A549 (cell line): ENCODE data around the gene AKIRIN1. TPM values are rescaled to one million over a fixed set of nuclear protein-coding genes. Genes with fewer than 3 reads are reported as not detected.
A peak's percentile ranks its signal among the peaks of the same experiment; 100 is the strongest.

Experiments used
- ATAC-seq, 2 experiments: fragments of 200-7000 bp in 1 of 2; fragments of >200 bp in 1 of 2; cut with Nextera tagmentation in 1 of 2; cut with Tn5 transposase in 1 of 2; 3 replicates each; pipeline versions ENCODE4 v1.8.0 to v1.9.1; 2018 to 2020; ENCODE audit warnings: mild to moderate bottlenecking in 1 of 2, moderate library complexity in 1 of 2
- CTCF ChIA-PET: fragments of 300-600 bp; sonication (Branson Sonifier 250); formaldehyde crosslinking; extraction: SDS; loops from one replicate; lab custom pipeline; 2021; ENCODE audit warnings: antibody characterized with exemption, inconsistent platforms; lab: Yijun Ruan, JAX
- POLR2A ChIA-PET: fragments of 350-600 bp; formaldehyde crosslinking; extraction: SDS; loops from one replicate; lab custom pipeline; 2021; ENCODE audit warnings: antibody characterized with exemption, inconsistent platforms; lab: Yijun Ruan, JAX
- DNase-seq, 2 experiments: peaks; one replicate each; pipeline versions ENCODE4 v3.0.0 to v3.0.0-alpha.2; 2011 to 2016; ENCODE audit warnings: low read depth in 1 of 2, low spot score in 1 of 2
- FAIRE-seq: peaks from 2 replicates; lab custom pipeline; 2011; peaks lifted over from hg19 to GRCh38; lab: Jason Lieb, UNC
- H3K27ac ChIP-seq, 2 experiments: fragments of >200 bp; sonication (Bioruptor Twin); formaldehyde crosslinking; 3 replicates each; pipeline ENCODE4 v1.5.1; 2016 to 2017
- H3K4me1 ChIP-seq: fragments of >200 bp; sonication (Bioruptor Twin); formaldehyde crosslinking; 3 replicates; pipeline ENCODE4 v1.6.1; 2016
- H3K4me2 ChIP-seq: fragments of >200 bp; sonication (Bioruptor Twin); formaldehyde crosslinking; 3 replicates; pipeline ENCODE4 v1.6.1; 2016
- H3K4me3 ChIP-seq: fragments of >200 bp; sonication (Bioruptor Twin); formaldehyde crosslinking; 3 replicates; pipeline ENCODE4 v1.5.1; 2016
- H3K9me3 ChIP-seq: fragments of >200 bp; sonication (Bioruptor Twin); formaldehyde crosslinking; 3 replicates; pipeline ENCODE4 v1.6.1; 2016
- BCL3 ChIP-seq: fragments of >200 bp; sonication (Bioruptor Twin); formaldehyde crosslinking; IDR thresholded peaks from 3 replicates; pipeline ENCODE4 v1.6.1; 2016
- CBX2 ChIP-seq: fragments of 200-600 bp; sonication (generic); IDR thresholded peaks from 2 replicates; pipeline ENCODE4 v1.6.1; 2016; ENCODE audit warnings: low read depth, mild to moderate bottlenecking, borderline replicate concordance
- EHF ChIP-seq: fragments of 250-450 bp; sonication (Bioruptor Pico); IDR thresholded peaks from 2 replicates; pipeline ENCODE4 v1.5.0; 2020; ENCODE audit warnings: mild to moderate bottlenecking
- ELK1 ChIP-seq: fragments of 150-350 bp; IDR thresholded peaks from 2 replicates; pipeline ENCODE4 v1.6.1; 2014; ENCODE audit warnings: low read depth, mild to moderate bottlenecking, low read length
- FOSL2 ChIP-seq, 2 experiments: fragments of 450-650 bp in 1 of 2; fragments of >200 bp in 1 of 2; sonication (Bioruptor Twin) in 1 of 2; formaldehyde crosslinking; IDR thresholded peaks; 2 replicates each; pipeline versions ENCODE4 v1.5.0 to v1.6.1; 2016 to 2020; ENCODE audit warnings: mild to moderate bottlenecking in 1 of 2, moderate library complexity in 1 of 2
- FOXS1 ChIP-seq: fragments of 250-450 bp; sonication (Bioruptor Pico); IDR thresholded peaks from 2 replicates; pipeline ENCODE4 v1.5.0; 2020; ENCODE audit warnings: mild to moderate bottlenecking, moderate library complexity
- HDAC2 ChIP-seq: fragments of 200-600 bp; sonication (generic); IDR thresholded peaks from 2 replicates; pipeline ENCODE4 v1.6.1; 2016
- HOXA7 ChIP-seq: fragments of 250-450 bp; sonication (Bioruptor Pico); IDR thresholded peaks from 2 replicates; pipeline ENCODE4 v1.5.0; 2020; ENCODE audit warnings: mild to moderate bottlenecking, moderate library complexity
- HOXB13 ChIP-seq: fragments of 250-450 bp; sonication (Bioruptor Pico); IDR thresholded peaks from 2 replicates; pipeline ENCODE4 v1.5.0; 2020; ENCODE audit warnings: low read depth, mild to moderate bottlenecking, moderate library complexity
- HOXB5 ChIP-seq: fragments of 250-450 bp; sonication (Bioruptor Pico); IDR thresholded peaks from 2 replicates; pipeline ENCODE4 v1.5.0; 2020; ENCODE audit warnings: mild to moderate bottlenecking, moderate library complexity
- KDM1A ChIP-seq: fragments of 200-600 bp; sonication (generic); IDR thresholded peaks from 2 replicates; pipeline ENCODE4 v1.6.1; 2016; ENCODE audit warnings: low read depth, mild to moderate bottlenecking
- NFE2L2 ChIP-seq: fragments of 150-350 bp; conservative IDR thresholded peaks from 2 replicates; pipeline ENCODE4 v1.6.1; 2014; ENCODE audit warnings: low read length
- NPAS2 ChIP-seq: fragments of 250-450 bp; sonication (Bioruptor Pico); IDR thresholded peaks from 2 replicates; pipeline ENCODE4 v1.8.0; 2022; ENCODE audit warnings: mild to moderate bottlenecking, moderate library complexity, borderline replicate concordance
- RARB ChIP-seq: fragments of 250-450 bp; sonication (Bioruptor Pico); IDR thresholded peaks from 2 replicates; pipeline ENCODE4 v1.8.0; 2021; ENCODE audit warnings: mild to moderate bottlenecking, moderate library complexity
- RFX5 ChIP-seq: fragments of 450-650 bp; IDR thresholded peaks from 2 replicates; pipeline ENCODE4 v1.7.1; 2014; ENCODE audit warnings: antibody characterized with exemption, mild to moderate bottlenecking, moderate library complexity
- RNF2 ChIP-seq: fragments of 200-600 bp; sonication (generic); IDR thresholded peaks from 2 replicates; pipeline ENCODE4 v1.6.1; 2016; ENCODE audit warnings: low read depth, mild to moderate bottlenecking, antibody characterized with exemption, moderate library complexity, borderline replicate concordance
- SMC3 ChIP-seq: fragments of >200 bp; sonication (Bioruptor Twin); formaldehyde crosslinking; IDR thresholded peaks from 3 replicates; pipeline ENCODE4 v1.6.1; 2018; ENCODE audit warnings: inconsistent platforms
- SREBF2 ChIP-seq: fragments of 450-650 bp; IDR thresholded peaks from 2 replicates; pipeline ENCODE4 v1.6.1; 2014; ENCODE audit warnings: mild to moderate bottlenecking, moderate library complexity
- TP53 ChIP-seq: fragments of 250-450 bp; sonication (Bioruptor Pico); IDR thresholded peaks from 2 replicates; pipeline ENCODE4 v1.5.0; 2021; ENCODE audit warnings: mild to moderate bottlenecking, moderate library complexity
- ZSCAN20 ChIP-seq: fragments of 250-450 bp; sonication (Bioruptor Pico); IDR thresholded peaks from 2 replicates; pipeline ENCODE4 v1.8.0; 2022; ENCODE audit warnings: mild to moderate bottlenecking, moderate library complexity
- WGBS: methylation state at CpG from one replicate; pipeline ENCODE4 v1.1.6; 2017; ENCODE audit errors: missing lambda C conversion rate; 5-methylcytosine and 5-hydroxymethylcytosine counted together
- polyA plus RNA-seq, 4 experiments: library from polyadenylated mRNA; depleted of rRNA in 3 of 4; stranded (reverse); fragments of >200 nt; fragmentation: RNase III in 1 of 4; extraction: RNeasy Plus Mini Kit Qiagen cat#74134 plus additional on column Dnase treatment in 1 of 4; gene quantifications; 2 replicates in 3 of 4; 3 replicates in 1 of 4; pipeline ENCODE4 v1.2.3, GENCODE V29; 2011 to 2017
- TF ChIP-seq, protein P1 (sequence below): fragments of 200-600 bp; sonication (generic); IDR thresholded peaks from 2 replicates; pipeline ENCODE4 v1.6.1; 2016; ENCODE audit warnings: antibody characterized with exemption, mild to moderate bottlenecking, moderate library complexity

AKIRIN1 gene
- polyA plus RNA-seq, 2 of the 4 experiments (the other 2 are of a cell fraction) = 37.7 to 72.0 TPM

DNA sequence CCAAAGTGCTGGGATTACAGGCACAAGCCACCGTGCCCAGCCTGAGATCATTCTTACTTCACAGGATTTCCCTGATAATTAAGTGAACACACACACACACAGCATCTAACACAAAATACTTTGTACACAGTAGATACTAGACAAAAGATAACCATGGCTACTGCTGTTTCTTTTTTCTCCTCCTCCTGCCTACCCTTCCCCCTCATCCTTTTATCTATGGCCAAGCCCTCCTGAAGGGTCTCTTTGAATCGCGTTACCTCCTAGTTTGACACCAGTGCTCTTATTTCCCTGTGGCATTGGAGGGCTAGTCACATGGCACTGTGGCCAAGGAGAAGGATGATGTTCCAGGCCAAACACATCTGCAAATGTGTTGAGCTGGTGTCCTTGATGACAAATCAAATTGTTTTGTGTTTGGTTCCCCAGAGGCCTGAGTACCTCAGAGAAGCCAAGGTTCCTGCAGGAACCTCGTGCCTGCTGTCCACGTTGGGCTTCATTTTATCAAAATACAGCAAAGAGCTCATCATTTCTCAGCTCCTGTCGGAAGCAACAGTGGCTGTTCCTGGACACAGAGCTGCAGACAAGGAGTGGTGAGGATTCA is 55.6 kb downstream of the AKIRIN1 start:
- no peak overlapping the region for H3K4me2 ChIP-seq
- peak overlapping the region in 1 of 2 experiments; percentile 49; a peak in 2 of 6 replicates for H3K27ac ChIP-seq
- no peak for DNase-seq
- no peak for TF ChIP-seq CBX2
- TF ChIP-seq NPAS2 (CRISPR knock-in tag) = no peak
- no peak for TF ChIP-seq HDAC2
- TF ChIP-seq TP53 (CRISPR knock-in tag) = no peak
- TF ChIP-seq, protein P1, sequence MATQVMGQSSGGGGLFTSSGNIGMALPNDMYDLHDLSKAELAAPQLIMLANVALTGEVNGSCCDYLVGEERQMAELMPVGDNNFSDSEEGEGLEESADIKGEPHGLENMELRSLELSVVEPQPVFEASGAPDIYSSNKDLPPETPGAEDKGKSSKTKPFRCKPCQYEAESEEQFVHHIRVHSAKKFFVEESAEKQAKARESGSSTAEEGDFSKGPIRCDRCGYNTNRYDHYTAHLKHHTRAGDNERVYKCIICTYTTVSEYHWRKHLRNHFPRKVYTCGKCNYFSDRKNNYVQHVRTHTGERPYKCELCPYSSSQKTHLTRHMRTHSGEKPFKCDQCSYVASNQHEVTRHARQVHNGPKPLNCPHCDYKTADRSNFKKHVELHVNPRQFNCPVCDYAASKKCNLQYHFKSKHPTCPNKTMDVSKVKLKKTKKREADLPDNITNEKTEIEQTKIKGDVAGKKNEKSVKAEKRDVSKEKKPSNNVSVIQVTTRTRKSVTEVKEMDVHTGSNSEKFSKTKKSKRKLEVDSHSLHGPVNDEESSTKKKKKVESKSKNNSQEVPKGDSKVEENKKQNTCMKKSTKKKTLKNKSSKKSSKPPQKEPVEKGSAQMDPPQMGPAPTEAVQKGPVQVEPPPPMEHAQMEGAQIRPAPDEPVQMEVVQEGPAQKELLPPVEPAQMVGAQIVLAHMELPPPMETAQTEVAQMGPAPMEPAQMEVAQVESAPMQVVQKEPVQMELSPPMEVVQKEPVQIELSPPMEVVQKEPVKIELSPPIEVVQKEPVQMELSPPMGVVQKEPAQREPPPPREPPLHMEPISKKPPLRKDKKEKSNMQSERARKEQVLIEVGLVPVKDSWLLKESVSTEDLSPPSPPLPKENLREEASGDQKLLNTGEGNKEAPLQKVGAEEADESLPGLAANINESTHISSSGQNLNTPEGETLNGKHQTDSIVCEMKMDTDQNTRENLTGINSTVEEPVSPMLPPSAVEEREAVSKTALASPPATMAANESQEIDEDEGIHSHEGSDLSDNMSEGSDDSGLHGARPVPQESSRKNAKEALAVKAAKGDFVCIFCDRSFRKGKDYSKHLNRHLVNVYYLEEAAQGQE = no peak
- TF ChIP-seq HOXB5 = no peak
- TF ChIP-seq FOSL2 (IDR thresholded peaks at IDR 0.05) = no peak
- no peak for TF ChIP-seq FOSL2 (CRISPR knock-in tag; IDR thresholded peaks at IDR 0.05)
- no peak for TF ChIP-seq RFX5
- no peak for TF ChIP-seq EHF (CRISPR knock-in tag)
- no peak for TF ChIP-seq ELK1
- no peak for TF ChIP-seq SMC3
- no peak for TF ChIP-seq RARB (CRISPR knock-in tag)
- TF ChIP-seq RNF2 = no peak
- no peak for TF ChIP-seq SREBF2
- TF ChIP-seq KDM1A = no peak
- TF ChIP-seq, all 56 proteins: peak for 0
- Histone ChIP-seq H3K9me3 (no peaks in the 10 kb centered on the region), H3K4me1 (peaks cover 5% of the 10 kb centered on the region; the same call in 1 of the 3 replicates), H3K4me3 (no peak overlapping the region)
- ChIA-PET POLR2A (interaction anchor here (0.5 kb wide), 1 partner anchor 40 kb away, joined by 3 read pairs; no protein-coding TSS in a partner anchor), CTCF (interaction anchor here (0.9 kb wide), 1 partner anchor 45 kb away, joined by 3 read pairs; no protein-coding TSS in a partner anchor)
- 84% methylated on average over 6 of the region's 6 CpGs for WGBS
- FAIRE-seq (no peak), ATAC-seq (no peak)

DNA sequence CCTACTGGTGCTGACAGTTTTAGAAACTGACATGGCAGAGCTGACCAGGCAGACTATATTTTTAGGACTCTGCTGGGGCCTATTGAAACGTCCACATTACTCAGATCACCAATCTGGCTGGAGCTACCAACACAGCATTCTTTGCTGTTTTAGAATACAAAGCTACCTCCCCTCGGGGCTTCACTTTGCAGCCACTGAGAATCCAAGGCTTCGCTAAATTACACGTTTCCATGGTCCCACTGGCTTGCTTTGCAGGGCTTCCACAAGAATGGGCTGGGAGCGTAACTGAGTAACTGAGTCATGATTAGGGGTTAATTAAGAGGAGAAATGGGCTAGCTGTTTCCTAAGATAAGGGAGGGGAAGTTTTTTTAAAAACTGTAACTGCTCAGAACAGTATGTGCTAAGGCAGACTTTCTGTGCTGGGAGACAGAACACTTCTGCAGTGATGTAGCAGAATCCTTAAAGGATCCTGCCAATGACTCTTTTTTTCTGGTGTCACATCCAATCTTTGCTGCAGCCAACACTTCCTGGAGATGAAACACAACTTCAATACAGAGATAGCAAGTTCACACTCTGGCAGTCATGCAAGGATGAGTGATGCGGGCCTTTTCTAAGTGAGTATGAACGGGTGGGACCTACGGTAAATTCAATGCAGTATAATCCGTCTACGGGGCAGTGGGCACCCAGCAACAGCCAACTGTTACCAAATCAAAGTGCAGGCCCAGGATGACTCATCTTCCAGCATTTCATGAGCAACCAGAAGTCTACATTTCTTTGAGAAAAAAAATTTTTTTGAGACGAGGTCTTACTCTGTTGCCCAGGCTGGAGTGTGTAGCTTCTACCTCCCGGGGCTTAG is 56.5 kb downstream of the AKIRIN1 start:
- no peak overlapping the region for H3K4me3 ChIP-seq
- 64% methylated on average over 12 of the region's 12 CpGs for WGBS
- no peak for TF ChIP-seq CBX2
- TF ChIP-seq HOXB13 (CRISPR knock-in tag) = no peak
- TF ChIP-seq NFE2L2 = no peak
- no peak for TF ChIP-seq ZSCAN20 (CRISPR knock-in tag)
- no peak for TF ChIP-seq BCL3
- no peak for TF ChIP-seq FOSL2 (IDR thresholded peaks at IDR 0.05)
- peak; percentile 51; the same call in 1 of the 2 replicates for TF ChIP-seq FOSL2 (CRISPR knock-in tag; IDR thresholded peaks at IDR 0.05)
- no peak for TF ChIP-seq HOXA7 (CRISPR knock-in tag)
- TF ChIP-seq FOXS1 = no peak
- ChIA-PET CTCF (interaction anchor here (0.9 to 1.2 kb wide), 2 partner anchors 45 to 55 kb away, joined by 3 read pairs; no protein-coding TSS in a partner anchor), POLR2A (no interaction called here)
- peaks cover 5% of the 10 kb centered on the region; the same call in 1 of the 3 replicates for H3K4me1 ChIP-seq
- H3K27ac ChIP-seq = peak overlapping the region in 1 of 2 experiments; percentile 49; a peak in 3 of 6 replicates
- no peaks in the 10 kb centered on the region for H3K9me3 ChIP-seq
- H3K4me2 ChIP-seq = no peak overlapping the region
- peak in 1 of 2 experiments; percentile 53 for DNase-seq
- no peak for FAIRE-seq
- peak; percentile 59 to 73; a peak in 5 of 6 replicates for ATAC-seq
